HG03565 (cell line): ENCODE measurements around the gene TRIM59.

Source experiments
- ATAC-seq: cut with Tn5 transposase; IDR thresholded peaks from one replicate; pipeline ENCODE4 v1.9.1; 2021; ENCODE audit warnings: mild to moderate bottlenecking, moderate library complexity; ENCODE audit not compliant: unreplicated experiment

The TRIM59 gene

GRCh38 chr3:160403796-160404470 is 45.7 kb downstream of the TRIM59 start:
- ATAC-seq, result no peak

- no peak for ATAC-seq
Measured at GRCh38 chr3:160403028-160403545, 46.5 kb downstream of the TRIM59 start.

GRCh38 chr3:160402221-160403027 is 47.2 kb downstream of the TRIM59 start:
- ATAC-seq, result no peak

- no peak for ATAC-seq
Measured at GRCh38 chr3:160401291-160402095, 48.1 kb downstream of the TRIM59 start.

GRCh38 chr3:160400702-160401150 is 48.9 kb downstream of the TRIM59 start:
- no peak for ATAC-seq

GRCh38 chr3:160400030-160400701 is 49.4 kb downstream of the TRIM59 start:
- peak; percentile 1 for ATAC-seq

GRCh38 chr3:160399125-160400029 is 50.2 kb downstream of the TRIM59 start, which contains the start of the genes IFT80 and SMC4:
TSS of gene IFT80 (minus strand) at chr3:160399225. CDS start at chr3:160384600, 14,625 bp downstream.
TSS of gene SMC4 (plus strand) at chr3:160399650. CDS start at chr3:160400827, 1,177 bp downstream.
- peak; percentile 94 for ATAC-seq

- ATAC-seq, result no peak
Measured at GRCh38 chr3:160398820-160399124, 50.8 kb downstream of the TRIM59 start.

- no peak for ATAC-seq
Measured at GRCh38 chr3:160395297-160395696, 54.3 kb downstream of the TRIM59 start.

- no peak for ATAC-seq
Measured at GRCh38 chr3:160394009-160394392, 55.6 kb downstream of the TRIM59 start.

GRCh38 chr3:160393346-160394008 is 56.1 kb downstream of the TRIM59 start:
- no peak for ATAC-seq

- no peak for ATAC-seq
Measured at GRCh38 chr3:160392798-160393197, 56.8 kb downstream of the TRIM59 start.

GRCh38 chr3:160390565-160391138 is 58.9 kb downstream of the TRIM59 start:
- no peak for ATAC-seq
